ENCODE measurements around the gene SLC39A11.
A peak's percentile ranks its signal among the peaks of the same experiment; 100 is the strongest.
"Not testable (repeated sequence)": the region's sequence is repeated elsewhere in the genome, so short reads cannot be mapped to it uniquely, and the experiment has no call there.

The SLC39A11 gene

GRCh38 chr17:72999474-72999873 is 93.0 kb downstream of the SLC39A11 start:
- not testable (repeated sequence) for DNase-seq

GRCh38 chr17:72998343-72998742 is 94.1 kb downstream of the SLC39A11 start:
- no peak for DNase-seq

GRCh38 chr17:72997559-72997958 is 94.9 kb downstream of the SLC39A11 start:
- no peak for DNase-seq

GRCh38 chr17:72996791-72997190 is 95.7 kb downstream of the SLC39A11 start:
- DNase-seq = no peak

- DNase-seq = no peak
These were observed 97.4 kb downstream of the SLC39A11 start for GRCh38 chr17:72995008-72995656.

- not testable (repeated sequence) for DNase-seq
These were observed 99.6 kb downstream of the SLC39A11 start for GRCh38 chr17:72992783-72993467.

- DNase-seq = no peak
These were observed 100.8 kb downstream of the SLC39A11 start for GRCh38 chr17:72991651-72992050.

- no peak for DNase-seq
These were observed 103.3 kb downstream of the SLC39A11 start for GRCh38 chr17:72989074-72989610.

GRCh38 chr17:72988451-72988850 is 104.0 kb downstream of the SLC39A11 start:
- DNase-seq = no peak

- no peak for DNase-seq
These were observed 105.3 kb downstream of the SLC39A11 start for GRCh38 chr17:72987166-72987565.

- DNase-seq = peak; percentile 69
These were observed 106.4 kb downstream of the SLC39A11 start for GRCh38 chr17:72985882-72986720.

GRCh38 chr17:72984926-72985325 is 107.6 kb downstream of the SLC39A11 start:
- peak; percentile 23 for DNase-seq

- peak; percentile 87 for DNase-seq
These were observed 108.2 kb downstream of the SLC39A11 start for GRCh38 chr17:72984145-72984925.

- no peak for DNase-seq
These were observed 109.8 kb downstream of the SLC39A11 start for GRCh38 chr17:72982680-72983079.

- DNase-seq = no peak
These were observed 113.8 kb downstream of the SLC39A11 start for GRCh38 chr17:72978593-72979218.

- peak; percentile 31 for DNase-seq
These were observed 114.6 kb downstream of the SLC39A11 start for GRCh38 chr17:72977771-72978417.

- DNase-seq = peak; percentile 90
These were observed 115.3 kb downstream of the SLC39A11 start for GRCh38 chr17:72976971-72977770.

GRCh38 chr17:72975509-72975908 is 117.0 kb downstream of the SLC39A11 start:
- no peak for DNase-seq

GRCh38 chr17:72974605-72975232 is 117.8 kb downstream of the SLC39A11 start:
- peak; percentile 26 for DNase-seq
